ENCODE data around the gene INS. TPM values are rescaled to one million over a fixed set of nuclear protein-coding genes. Genes with fewer than 3 reads are reported as not detected.

The INS gene
- total and polyA plus RNA-seq, 10 of the 15 experiments (the other 5 are each of a cell fraction or from before 2014, with no cell fraction given): not detected

DNA sequence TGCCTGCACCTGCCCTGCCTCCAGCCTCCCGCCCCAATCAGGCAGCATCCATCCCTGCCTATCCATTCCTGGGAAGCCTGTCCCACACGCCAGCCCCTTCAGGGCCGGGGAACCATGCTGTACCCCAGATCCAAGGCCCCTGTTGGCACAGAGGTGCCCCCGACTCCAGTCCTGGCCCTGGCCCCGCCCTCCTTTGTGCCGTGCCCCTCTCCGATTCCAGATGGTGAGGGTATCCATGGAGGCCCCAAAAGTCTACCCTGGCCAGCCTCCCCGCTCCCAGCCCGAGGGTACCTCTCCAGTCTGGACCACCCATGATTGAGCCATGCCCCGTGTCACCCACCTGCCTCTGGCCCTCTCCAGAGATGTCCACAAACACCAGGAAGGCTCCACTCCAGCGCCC lies 13.4 kb upstream of the INS start:
- H3K9me3 ChIP-seq (replicated peaks; ENCODE audit: control insufficient read depth, insufficient read depth, low read length): no peaks in the 10 kb centered on the region
- no peak overlapping the region for H3K27ac ChIP-seq (ENCODE audit: control insufficient read depth, insufficient read depth)
- DNase-seq (ENCODE audit: low read depth, low spot score): no peak
- ATAC-seq: no peak
- WGBS (ENCODE audit: insufficient coverage, insufficient replicate concordance, low lambda C conversion rate, missing lambda C conversion rate): 36% methylated on average over 11 of the region's 11 CpGs
- POLR2A ChIA-PET: no interaction called here
- intact Hi-C loops (cut with micrococcal nuclease; ENCODE audit: unreplicated experiment) (no loop called here), in situ Hi-C loops (cut with MboI) (no loop called here)
- no peak overlapping the region for H3K9ac ChIP-seq (ENCODE audit: control insufficient read depth, insufficient read depth, low read length)
- BruUV-seq (replicated peaks): no TSS peak
- no peak overlapping the region for H3K4me2 ChIP-seq (ENCODE audit: control insufficient read depth, insufficient read depth)
- H3K36me3 ChIP-seq (ENCODE audit: control insufficient read depth in 2 of 2, insufficient read depth in 2 of 2, low read length in 1 of 2): no peaks in the 10 kb centered on the region
- TF ChIP-seq FOXK2 (IDR thresholded peaks at IDR 0.05) (no peak), HDAC6 (IDR thresholded peaks at IDR 0.05; ENCODE audit: unreplicated experiment) (no peak), GATAD2B (conservative IDR thresholded peaks at IDR 0.05; ENCODE audit: low read depth) (no peak), NR2F1 (conservative IDR thresholded peaks at IDR 0.05) (no peak), IRF4 (IDR thresholded peaks at IDR 0.05; ENCODE audit: low read depth, low read length) (no peak), RBBP5 (conservative IDR thresholded peaks at IDR 0.05) (no peak), IKZF1 (conservative IDR thresholded peaks at IDR 0.05) (no peak), SRF (IDR thresholded peaks at IDR 0.05; ENCODE audit: low read depth in 2 of 2, low read length in 2 of 2) (no peak), ZNF687 (IDR thresholded peaks at IDR 0.05) (no peak)
- TF ChIP-seq, protein P1, sequence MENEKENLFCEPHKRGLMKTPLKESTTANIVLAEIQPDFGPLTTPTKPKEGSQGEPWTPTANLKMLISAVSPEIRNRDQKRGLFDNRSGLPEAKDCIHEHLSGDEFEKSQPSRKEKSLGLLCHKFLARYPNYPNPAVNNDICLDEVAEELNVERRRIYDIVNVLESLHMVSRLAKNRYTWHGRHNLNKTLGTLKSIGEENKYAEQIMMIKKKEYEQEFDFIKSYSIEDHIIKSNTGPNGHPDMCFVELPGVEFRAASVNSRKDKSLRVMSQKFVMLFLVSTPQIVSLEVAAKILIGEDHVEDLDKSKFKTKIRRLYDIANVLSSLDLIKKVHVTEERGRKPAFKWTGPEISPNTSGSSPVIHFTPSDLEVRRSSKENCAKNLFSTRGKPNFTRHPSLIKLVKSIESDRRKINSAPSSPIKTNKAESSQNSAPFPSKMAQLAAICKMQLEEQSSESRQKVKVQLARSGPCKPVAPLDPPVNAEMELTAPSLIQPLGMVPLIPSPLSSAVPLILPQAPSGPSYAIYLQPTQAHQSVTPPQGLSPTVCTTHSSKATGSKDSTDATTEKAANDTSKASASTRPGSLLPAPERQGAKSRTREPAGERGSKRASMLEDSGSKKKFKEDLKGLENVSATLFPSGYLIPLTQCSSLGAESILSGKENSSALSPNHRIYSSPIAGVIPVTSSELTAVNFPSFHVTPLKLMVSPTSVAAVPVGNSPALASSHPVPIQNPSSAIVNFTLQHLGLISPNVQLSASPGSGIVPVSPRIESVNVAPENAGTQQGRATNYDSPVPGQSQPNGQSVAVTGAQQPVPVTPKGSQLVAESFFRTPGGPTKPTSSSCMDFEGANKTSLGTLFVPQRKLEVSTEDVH (IDR thresholded peaks at IDR 0.05; ENCODE audit: low read depth, partially characterized antibody): no peak
- TF ChIP-seq, protein P2, sequence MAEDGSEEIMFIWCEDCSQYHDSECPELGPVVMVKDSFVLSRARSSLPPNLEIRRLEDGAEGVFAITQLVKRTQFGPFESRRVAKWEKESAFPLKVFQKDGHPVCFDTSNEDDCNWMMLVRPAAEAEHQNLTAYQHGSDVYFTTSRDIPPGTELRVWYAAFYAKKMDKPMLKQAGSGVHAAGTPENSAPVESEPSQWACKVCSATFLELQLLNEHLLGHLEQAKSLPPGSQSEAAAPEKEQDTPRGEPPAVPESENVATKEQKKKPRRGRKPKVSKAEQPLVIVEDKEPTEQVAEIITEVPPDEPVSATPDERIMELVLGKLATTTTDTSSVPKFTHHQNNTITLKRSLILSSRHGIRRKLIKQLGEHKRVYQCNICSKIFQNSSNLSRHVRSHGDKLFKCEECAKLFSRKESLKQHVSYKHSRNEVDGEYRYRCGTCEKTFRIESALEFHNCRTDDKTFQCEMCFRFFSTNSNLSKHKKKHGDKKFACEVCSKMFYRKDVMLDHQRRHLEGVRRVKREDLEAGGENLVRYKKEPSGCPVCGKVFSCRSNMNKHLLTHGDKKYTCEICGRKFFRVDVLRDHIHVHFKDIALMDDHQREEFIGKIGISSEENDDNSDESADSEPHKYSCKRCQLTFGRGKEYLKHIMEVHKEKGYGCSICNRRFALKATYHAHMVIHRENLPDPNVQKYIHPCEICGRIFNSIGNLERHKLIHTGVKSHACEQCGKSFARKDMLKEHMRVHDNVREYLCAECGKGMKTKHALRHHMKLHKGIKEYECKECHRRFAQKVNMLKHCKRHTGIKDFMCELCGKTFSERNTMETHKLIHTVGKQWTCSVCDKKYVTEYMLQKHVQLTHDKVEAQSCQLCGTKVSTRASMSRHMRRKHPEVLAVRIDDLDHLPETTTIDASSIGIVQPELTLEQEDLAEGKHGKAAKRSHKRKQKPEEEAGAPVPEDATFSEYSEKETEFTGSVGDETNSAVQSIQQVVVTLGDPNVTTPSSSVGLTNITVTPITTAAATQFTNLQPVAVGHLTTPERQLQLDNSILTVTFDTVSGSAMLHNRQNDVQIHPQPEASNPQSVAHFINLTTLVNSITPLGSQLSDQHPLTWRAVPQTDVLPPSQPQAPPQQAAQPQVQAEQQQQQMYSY (CRISPR knock-in tag; IDR thresholded peaks at IDR 0.05): no peak
- SMC1A ChIA-PET (ENCODE audit: uncharacterized antibody, unreplicated experiment): no interaction called here
- H3K4me1 ChIP-seq (ENCODE audit: control insufficient read depth, insufficient read depth, low read length): no peaks in the 10 kb centered on the region
- RAD21 ChIA-PET (ENCODE audit: unreplicated experiment): no interaction called here
- H3K27me3 ChIP-seq (replicated peaks in 1 of 2; ENCODE audit: control insufficient read depth in 2 of 2, insufficient read depth in 2 of 2, low read length in 1 of 2): no peaks in the 10 kb centered on the region; a peak in 1 of 4 replicates
- no peak overlapping the region for H2AFZ ChIP-seq (ENCODE audit: control insufficient read depth, low read depth, low read length)
- H4K20me1 ChIP-seq (ENCODE audit: control insufficient read depth, insufficient read depth): no peaks in the 10 kb centered on the region
- CTCF ChIA-PET: no interaction called here
- H3K79me2 ChIP-seq (ENCODE audit: control insufficient read depth, insufficient read depth, low read length): no peaks in the 10 kb centered on the region
- no peak for FAIRE-seq
- no peak overlapping the region for H3K4me3 ChIP-seq
